ENCODE results near the gene SPEN. TPM values are rescaled to one million over a fixed set of nuclear protein-coding genes. Genes with fewer than 3 reads are reported as not detected.
"Not testable (repeated sequence)": the region's sequence is repeated elsewhere in the genome, so short reads cannot be mapped to it uniquely, and the experiment has no call there.

The SPEN gene
- total and polyA plus RNA-seq, 2 experiments from 2014 or later: 24.3 to 25.9 TPM

- no peak for DNase-seq (ENCODE audit: low spot score)
- no peaks in the 10 kb centered on the region for H3K4me1 ChIP-seq (ENCODE audit: insufficient read depth)
- no peaks in the 10 kb centered on the region for H3K9me2 ChIP-seq (replicated peaks; ENCODE audit: insufficient read depth)
- H3K79me2 ChIP-seq: peaks cover 6% of the 10 kb centered on the region
- H3K27me3 ChIP-seq: no peaks in the 10 kb centered on the region
- TF ChIP-seq CTCF (IDR thresholded peaks at IDR 0.05; ENCODE audit: poor library complexity): no peak
- TF ChIP-seq EZH2 (IDR thresholded peaks at IDR 0.05; ENCODE audit: borderline replicate concordance): no peak
- TF ChIP-seq EZH2phosphoT487 (IDR thresholded peaks at IDR 0.05; ENCODE audit: low read depth, severe bottlenecking, unreplicated experiment): no peak
- H4K20me1 ChIP-seq (ENCODE audit: insufficient read depth, poor library complexity, severe bottlenecking): no peaks in the 10 kb centered on the region
- H3K9me3 ChIP-seq (ENCODE audit: low read depth): no peaks in the 10 kb centered on the region
- no peak overlapping the region for H2AFZ ChIP-seq
- no peak overlapping the region for H3K27ac ChIP-seq
- H3K36me3 ChIP-seq (replicated peaks; ENCODE audit: insufficient read depth, low read depth): no peaks in the 10 kb centered on the region
- no peak overlapping the region for H3K4me3 ChIP-seq
- no peak overlapping the region for H3K4me2 ChIP-seq
- WGBS (ENCODE audit: low lambda C conversion rate, missing lambda C conversion rate): 91% methylated on average over 4 of the region's 4 CpGs
These were observed 8.8 kb upstream of the SPEN start for GRCh38 chr1:15838721-15839120.

- TF ChIP-seq CTCF (IDR thresholded peaks at IDR 0.05; ENCODE audit: poor library complexity) (no peak), EZH2phosphoT487 (IDR thresholded peaks at IDR 0.05; ENCODE audit: low read depth, severe bottlenecking, unreplicated experiment) (no peak), EZH2 (IDR thresholded peaks at IDR 0.05; ENCODE audit: borderline replicate concordance) (no peak)
- no peak for DNase-seq (ENCODE audit: low spot score)
- Histone ChIP-seq H3K9me3 (ENCODE audit: low read depth) (no peaks in the 10 kb centered on the region), H3K27ac (no peak overlapping the region), H3K79me2 (peaks cover 34% of the 10 kb centered on the region), H3K36me3 (replicated peaks; ENCODE audit: insufficient read depth, low read depth) (no peaks in the 10 kb centered on the region), H3K4me1 (ENCODE audit: insufficient read depth) (peaks cover 7% of the 10 kb centered on the region), H3K27me3 (no peaks in the 10 kb centered on the region), H3K4me3 (no peak overlapping the region), H2AFZ (no peak overlapping the region), H4K20me1 (ENCODE audit: insufficient read depth, poor library complexity, severe bottlenecking) (no peaks in the 10 kb centered on the region), H3K4me2 (no peak overlapping the region), H3K9me2 (replicated peaks; ENCODE audit: insufficient read depth) (no peaks in the 10 kb centered on the region)
- WGBS (ENCODE audit: low lambda C conversion rate, missing lambda C conversion rate): 79% methylated on average over 3 of the region's 3 CpGs
These were observed 3.5 kb upstream of the SPEN start for GRCh38 chr1:15843826-15844572.

- not testable (repeated sequence) for H3K9me3 ChIP-seq (ENCODE audit: low read depth); H3K4me3 ChIP-seq; H3K9me2 ChIP-seq (replicated peaks; ENCODE audit: insufficient read depth); H2AFZ ChIP-seq; H3K36me3 ChIP-seq (replicated peaks; ENCODE audit: insufficient read depth, low read depth); DNase-seq (ENCODE audit: low spot score); H3K27me3 ChIP-seq; H3K27ac ChIP-seq; H4K20me1 ChIP-seq (ENCODE audit: insufficient read depth, poor library complexity, severe bottlenecking); H3K4me2 ChIP-seq
- Histone ChIP-seq H3K4me1 (ENCODE audit: insufficient read depth) (peaks cover 14% of the 10 kb centered on the region), H3K79me2 (peaks cover 48% of the 10 kb centered on the region)
- 96% methylated on average over 11 of the region's 11 CpGs for WGBS (ENCODE audit: low lambda C conversion rate, missing lambda C conversion rate)
These were observed 1.5 kb upstream of the SPEN start for GRCh38 chr1:15846056-15846455.

- no peaks in the 10 kb centered on the region for H3K27me3 ChIP-seq
- H3K4me2 ChIP-seq: peak overlapping the region; percentile 86
- H3K36me3 ChIP-seq (replicated peaks; ENCODE audit: insufficient read depth, low read depth): no peaks in the 10 kb centered on the region
- peak overlapping the region; percentile 36 for H2AFZ ChIP-seq
- H3K9me3 ChIP-seq (ENCODE audit: low read depth): no peaks in the 10 kb centered on the region
- peaks cover 32% of the 10 kb centered on the region for H3K4me1 ChIP-seq (ENCODE audit: insufficient read depth)
- peaks cover 4% of the 10 kb centered on the region for H4K20me1 ChIP-seq (ENCODE audit: insufficient read depth, poor library complexity, severe bottlenecking)
- peaks cover 65% of the 10 kb centered on the region for H3K79me2 ChIP-seq
- H3K9me2 ChIP-seq (replicated peaks; ENCODE audit: insufficient read depth): no peaks in the 10 kb centered on the region
- 0% methylated on average over 5 of the region's 34 CpGs for WGBS (ENCODE audit: low lambda C conversion rate, missing lambda C conversion rate)
- TF ChIP-seq EZH2 (IDR thresholded peaks at IDR 0.05; ENCODE audit: borderline replicate concordance) (no peak), CTCF (IDR thresholded peaks at IDR 0.05; ENCODE audit: poor library complexity) (no peak), EZH2phosphoT487 (IDR thresholded peaks at IDR 0.05; ENCODE audit: low read depth, severe bottlenecking, unreplicated experiment) (no peak)
- H3K4me3 ChIP-seq: peak overlapping the region; percentile 92
- no peak for DNase-seq (ENCODE audit: low spot score)
- H3K27ac ChIP-seq: peak overlapping the region; percentile 98
These were observed 311 bp downstream of the SPEN start for GRCh38 chr1:15847893-15848142.
